ENCODE data around the gene ABHD16A.

The ABHD16A gene

DNA sequence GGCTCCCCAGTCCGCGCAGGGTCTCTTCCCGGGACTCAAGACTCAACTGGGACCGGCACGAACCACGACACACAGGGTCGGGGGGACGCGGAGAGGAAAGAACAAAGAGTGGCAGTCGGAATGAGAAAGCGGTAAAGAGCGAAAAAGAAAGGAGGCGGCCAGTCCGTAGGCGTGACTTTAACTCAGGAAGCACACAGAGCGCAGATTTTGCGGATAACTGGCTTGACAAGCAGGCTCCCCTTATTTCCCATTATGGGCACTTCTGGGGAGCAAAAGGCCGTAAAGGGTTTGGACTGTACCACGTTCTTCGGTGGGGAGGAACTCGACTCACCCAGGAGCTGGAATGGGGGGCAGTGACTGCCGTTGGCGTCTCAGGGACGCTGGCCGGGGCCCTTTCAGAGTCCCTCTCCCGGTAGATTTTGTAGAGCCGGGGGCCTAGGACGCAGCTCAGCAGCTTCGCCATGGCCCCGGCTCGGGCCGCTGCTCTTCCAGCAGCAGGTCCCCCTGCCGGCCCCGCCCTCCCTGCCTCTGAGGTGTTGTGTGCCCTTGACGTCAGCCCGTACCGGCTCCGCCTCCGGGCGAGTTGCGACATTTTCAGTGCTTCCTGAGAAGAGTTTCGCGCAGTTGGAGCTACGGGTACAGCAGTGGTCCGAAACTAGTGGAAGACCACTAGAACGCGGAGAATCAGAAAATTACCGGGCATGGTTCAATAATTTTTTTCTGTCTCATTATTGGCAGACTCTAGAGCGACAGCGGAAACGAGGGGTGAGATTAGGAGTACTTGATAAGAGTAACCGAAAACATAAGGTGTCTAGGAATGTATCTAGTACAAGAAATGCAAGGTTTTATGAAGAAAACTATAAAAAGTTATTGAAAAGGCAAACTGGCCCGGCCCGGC is at the start of gene ABHD16A:
Gene ABHD16A (minus strand): TSS at position 506 of the 898 bp plus-strand sequence. CDS start 43 bp downstream, at position 463.
- H3K36me3 ChIP-seq (replicated peaks): peaks cover 4% of the 10 kb centered on the region
- peak within 1 kb of the TSS; percentile 92 for H3K4me3 ChIP-seq (ENCODE audit: low read depth, low read length)
- TF ChIP-seq, protein P1, sequence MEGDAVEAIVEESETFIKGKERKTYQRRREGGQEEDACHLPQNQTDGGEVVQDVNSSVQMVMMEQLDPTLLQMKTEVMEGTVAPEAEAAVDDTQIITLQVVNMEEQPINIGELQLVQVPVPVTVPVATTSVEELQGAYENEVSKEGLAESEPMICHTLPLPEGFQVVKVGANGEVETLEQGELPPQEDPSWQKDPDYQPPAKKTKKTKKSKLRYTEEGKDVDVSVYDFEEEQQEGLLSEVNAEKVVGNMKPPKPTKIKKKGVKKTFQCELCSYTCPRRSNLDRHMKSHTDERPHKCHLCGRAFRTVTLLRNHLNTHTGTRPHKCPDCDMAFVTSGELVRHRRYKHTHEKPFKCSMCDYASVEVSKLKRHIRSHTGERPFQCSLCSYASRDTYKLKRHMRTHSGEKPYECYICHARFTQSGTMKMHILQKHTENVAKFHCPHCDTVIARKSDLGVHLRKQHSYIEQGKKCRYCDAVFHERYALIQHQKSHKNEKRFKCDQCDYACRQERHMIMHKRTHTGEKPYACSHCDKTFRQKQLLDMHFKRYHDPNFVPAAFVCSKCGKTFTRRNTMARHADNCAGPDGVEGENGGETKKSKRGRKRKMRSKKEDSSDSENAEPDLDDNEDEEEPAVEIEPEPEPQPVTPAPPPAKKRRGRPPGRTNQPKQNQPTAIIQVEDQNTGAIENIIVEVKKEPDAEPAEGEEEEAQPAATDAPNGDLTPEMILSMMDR (IDR thresholded peaks at IDR 0.05; ENCODE audit: low read depth, low read length, missing control alignments): peak; percentile 11
- H3K27me3 ChIP-seq (replicated peaks): no peaks in the 10 kb centered on the region
- in situ Hi-C loops (cut with HindIII; ENCODE audit: low pct_ligation_motif_present, low sequenced_read_pairs): no loop called here
- peak within 1 kb of the TSS; percentile 84 for H3K27ac ChIP-seq
- peak; percentile 98 for DNase-seq

DNA sequence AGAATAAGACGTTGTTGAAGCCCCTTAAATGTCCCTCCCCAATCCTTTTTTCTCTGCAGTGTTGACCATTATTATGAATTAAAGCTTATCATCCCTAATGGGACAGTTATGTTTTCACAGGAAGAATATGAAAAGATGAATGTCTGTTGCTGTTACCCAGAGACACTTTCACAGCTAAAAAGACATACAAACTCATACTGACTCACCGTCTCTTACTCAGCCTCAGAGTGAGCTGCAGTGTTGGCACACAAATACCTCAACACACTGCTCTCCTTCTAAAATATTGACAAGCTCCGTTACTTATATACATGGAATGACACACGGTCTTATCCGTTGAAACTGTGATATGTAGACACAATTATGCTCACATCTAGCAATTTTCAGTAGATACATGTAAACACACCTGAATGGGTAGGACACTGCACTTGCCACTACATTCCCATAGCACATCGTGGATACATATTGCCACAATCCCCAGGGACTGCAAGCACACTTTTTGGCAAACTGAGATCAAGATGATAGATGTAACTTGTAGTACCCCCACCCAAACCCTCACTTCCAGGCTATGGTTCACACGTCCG is 49.7 kb upstream of the ABHD16A start:
- Histone ChIP-seq H3K27ac (peak overlapping the region; percentile 77), H3K4me3 (ENCODE audit: low read depth, low read length) (no peak overlapping the region), H3K36me3 (replicated peaks) (no peaks in the 10 kb centered on the region), H3K27me3 (replicated peaks) (no peaks in the 10 kb centered on the region)
- in situ Hi-C loops (cut with HindIII; ENCODE audit: low pct_ligation_motif_present, low sequenced_read_pairs): no loop called here
- peak; percentile 85 for DNase-seq
- TF ChIP-seq, protein P1 (IDR thresholded peaks at IDR 0.05; ENCODE audit: low read depth, low read length, missing control alignments): no peak

DNA sequence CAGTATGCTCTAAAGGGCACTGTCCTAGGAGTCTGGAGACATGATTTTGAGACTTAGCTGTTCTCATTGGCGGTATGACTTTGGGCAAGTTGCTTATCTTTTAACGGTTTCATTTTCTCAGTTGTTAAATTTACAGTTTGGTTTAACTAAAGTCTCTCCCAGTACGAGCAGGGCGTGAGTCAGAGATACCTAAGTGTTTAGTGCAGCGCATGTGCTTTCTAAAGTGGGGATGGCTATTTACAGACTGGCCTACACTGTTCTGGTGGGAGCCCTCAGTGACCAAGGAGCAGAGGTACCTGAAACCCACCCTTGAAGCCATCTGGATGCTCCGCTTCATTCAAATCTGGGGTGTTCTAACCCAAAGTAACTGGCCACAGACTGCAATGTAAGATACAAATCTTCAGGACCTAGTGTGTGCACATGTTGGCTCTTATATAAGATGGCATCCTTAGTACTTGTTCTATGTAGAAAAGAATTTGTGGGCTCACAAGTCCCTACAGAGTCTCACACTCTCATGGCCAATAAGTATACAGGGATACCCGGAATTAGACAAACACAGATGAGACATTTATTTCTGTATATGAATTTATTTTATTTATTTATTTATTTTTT is 47.4 kb upstream of the ABHD16A start:
- in situ Hi-C loops (cut with HindIII; ENCODE audit: low pct_ligation_motif_present, low sequenced_read_pairs): no loop called here
- TF ChIP-seq, protein P1 (IDR thresholded peaks at IDR 0.05; ENCODE audit: low read depth, low read length, missing control alignments): no peak
- H3K27me3 ChIP-seq (replicated peaks): no peaks in the 10 kb centered on the region
- no peak overlapping the region for H3K27ac ChIP-seq
- DNase-seq: no peak
- H3K36me3 ChIP-seq (replicated peaks): no peaks in the 10 kb centered on the region
- no peak overlapping the region for H3K4me3 ChIP-seq (ENCODE audit: low read depth, low read length)

DNA sequence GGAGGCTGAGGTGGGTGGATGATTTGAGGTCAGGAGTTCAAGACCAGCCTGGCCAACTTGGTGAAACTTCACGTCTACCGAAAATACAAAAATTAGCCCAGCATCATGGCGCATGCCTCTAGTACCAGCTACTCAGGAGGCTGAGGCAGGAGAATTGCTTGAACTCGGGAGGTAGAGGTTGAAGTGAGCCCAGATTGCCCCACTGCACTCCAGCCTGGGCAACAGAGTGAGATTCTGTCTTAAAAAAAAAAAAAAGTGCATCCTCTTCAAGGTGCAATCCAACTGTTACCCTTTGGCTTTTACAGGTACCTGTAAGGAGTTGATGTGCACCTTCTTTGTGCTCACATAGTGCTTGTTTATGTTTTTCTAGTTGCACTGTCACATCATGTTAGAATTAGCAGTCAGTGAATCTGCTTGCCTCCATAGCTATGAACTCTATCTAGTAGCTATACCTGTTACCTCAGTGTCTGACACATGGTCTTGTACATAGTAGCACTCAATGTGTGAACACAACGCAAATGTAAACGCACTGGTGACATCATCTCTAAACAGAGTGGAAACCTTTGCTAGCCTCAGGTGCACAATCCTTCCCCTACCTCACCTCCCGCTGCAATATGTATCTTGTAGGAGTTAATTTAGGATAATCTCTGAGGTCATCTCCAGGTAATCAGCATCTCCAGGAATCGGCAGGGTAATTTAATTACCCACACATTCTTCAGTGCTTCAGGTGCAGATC is 46.3 kb upstream of the ABHD16A start:
- no peak overlapping the region for H3K27ac ChIP-seq
- H3K36me3 ChIP-seq (replicated peaks): no peaks in the 10 kb centered on the region
- no peak overlapping the region for H3K4me3 ChIP-seq (ENCODE audit: low read depth, low read length)
- no peaks in the 10 kb centered on the region for H3K27me3 ChIP-seq (replicated peaks)
- no peak for DNase-seq
- TF ChIP-seq, protein P1 (IDR thresholded peaks at IDR 0.05; ENCODE audit: low read depth, low read length, missing control alignments): no peak
- in situ Hi-C loops (cut with HindIII; ENCODE audit: low pct_ligation_motif_present, low sequenced_read_pairs): no loop called here

DNA sequence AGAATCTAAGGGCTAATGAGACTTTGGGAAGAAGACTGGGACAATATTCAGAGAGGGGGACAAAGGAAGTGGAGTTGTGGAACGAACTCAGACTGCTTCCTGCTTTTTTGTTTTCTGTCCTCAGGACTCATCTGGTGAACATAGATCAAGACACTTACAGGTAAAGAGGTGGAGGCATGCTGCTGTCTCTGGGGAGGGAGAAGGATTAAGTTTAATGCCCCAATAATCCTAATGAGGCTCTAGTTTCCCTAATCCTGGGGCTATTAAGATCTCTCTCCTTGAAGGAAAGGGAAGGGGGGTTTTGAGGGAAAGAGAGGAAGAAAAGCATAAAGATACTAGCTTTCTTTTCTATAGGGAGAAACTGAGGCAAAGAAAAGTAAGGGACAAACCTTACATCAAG is 41.3 kb upstream of the ABHD16A start:
- H3K4me3 ChIP-seq (ENCODE audit: low read depth, low read length): no peak overlapping the region
- no peak for DNase-seq
- peaks cover 3% of the 10 kb centered on the region for H3K36me3 ChIP-seq (replicated peaks)
- no peak overlapping the region for H3K27ac ChIP-seq
- in situ Hi-C loops (cut with HindIII; ENCODE audit: low pct_ligation_motif_present, low sequenced_read_pairs): no loop called here
- TF ChIP-seq, protein P1 (IDR thresholded peaks at IDR 0.05; ENCODE audit: low read depth, low read length, missing control alignments): no peak
- no peaks in the 10 kb centered on the region for H3K27me3 ChIP-seq (replicated peaks)
